Neural cell (in vitro differentiated cells): ENCODE results near the gene GLRX5.

Experiments
- CTCF ChIP-seq: fragments of 450-650 bp; IDR thresholded peaks from 2 replicates; pipeline ENCODE4 v1.5.1; 2014; ENCODE audit warnings: antibody characterized with exemption, mild to moderate bottlenecking, moderate library complexity; ENCODE audit not compliant: poor library complexity, severe bottlenecking
- EP300 ChIP-seq: fragments of 450-650 bp; conservative IDR thresholded peaks from 2 replicates; pipeline ENCODE4 v1.6.1; 2014; ENCODE audit warnings: antibody characterized with exemption, mild to moderate bottlenecking, moderate library complexity; ENCODE audit not compliant: poor library complexity, severe bottlenecking
- EZH2 ChIP-seq: fragments of 200-600, 300-800 bp; shearing (Covaris generic), sonication (generic); IDR thresholded peaks from 2 replicates; pipeline ENCODE4 v1.6.1; 2014; ENCODE audit warnings: antibody characterized with exemption, low read length, borderline replicate concordance, mild to moderate bottlenecking; ENCODE audit not compliant: insufficient read depth, poor library complexity, severe bottlenecking
- MXI1 ChIP-seq: fragments of 450-650 bp; conservative IDR thresholded peaks from 2 replicates; pipeline ENCODE4 v1.6.1; 2014; ENCODE audit warnings: antibody characterized with exemption, mild to moderate bottlenecking; ENCODE audit not compliant: poor library complexity, severe bottlenecking
- POLR2AphosphoS5 ChIP-seq: IDR thresholded peaks from 2 replicates; pipeline ENCODE4 v1.6.1; 2012
- REST ChIP-seq: IDR thresholded peaks from 2 replicates; pipeline ENCODE4 v1.6.1; 2012; ENCODE audit warnings: borderline replicate concordance

- TF ChIP-seq MXI1 (no peak), CTCF (no peak), EZH2 (no peak), POLR2AphosphoS5 (no peak), EP300 (no peak), REST (no peak)
Measured at GRCh38 chr14:95577870-95578269, 43.0 kb downstream of the GLRX5 start.
